GM12892 (cell line): ENCODE measurements around the gene LTBP4.

Source experiments
- DNase-seq: peaks from one replicate; pipeline ENCODE4 v3.0.0; 2011; ENCODE audit not compliant: insufficient read length
- FAIRE-seq: peaks from 2 replicates; lab custom pipeline; 2011; peaks lifted over from hg19 to GRCh38; lab: Jason Lieb, UNC
- POLR2A ChIP-seq: IDR thresholded peaks from 2 replicates; pipeline ENCODE4 v1.6.1; 2011; ENCODE audit warnings: low read depth, low read length, control low read depth
- POLR2AphosphoS5 ChIP-seq: IDR thresholded peaks from 2 replicates; pipeline ENCODE4 v1.6.1; 2011; ENCODE audit warnings: low read depth, low read length, control low read depth
- TAF1 ChIP-seq: IDR thresholded peaks from 2 replicates; pipeline ENCODE4 v1.6.1; 2011; ENCODE audit warnings: low read depth, mild to moderate bottlenecking, control low read depth, low read length, borderline replicate concordance

The LTBP4 gene

GRCh38 chr19:40565910-40566495, 35.2 kb upstream of the LTBP4 start:
- FAIRE-seq (no peak), DNase-seq (no peak)
- TF ChIP-seq POLR2AphosphoS5 (no peak), TAF1 (no peak), POLR2A (no peak)

GRCh38 chr19:40567040-40567749, 34.0 kb upstream of the LTBP4 start:
- no peak for FAIRE-seq

DNA sequence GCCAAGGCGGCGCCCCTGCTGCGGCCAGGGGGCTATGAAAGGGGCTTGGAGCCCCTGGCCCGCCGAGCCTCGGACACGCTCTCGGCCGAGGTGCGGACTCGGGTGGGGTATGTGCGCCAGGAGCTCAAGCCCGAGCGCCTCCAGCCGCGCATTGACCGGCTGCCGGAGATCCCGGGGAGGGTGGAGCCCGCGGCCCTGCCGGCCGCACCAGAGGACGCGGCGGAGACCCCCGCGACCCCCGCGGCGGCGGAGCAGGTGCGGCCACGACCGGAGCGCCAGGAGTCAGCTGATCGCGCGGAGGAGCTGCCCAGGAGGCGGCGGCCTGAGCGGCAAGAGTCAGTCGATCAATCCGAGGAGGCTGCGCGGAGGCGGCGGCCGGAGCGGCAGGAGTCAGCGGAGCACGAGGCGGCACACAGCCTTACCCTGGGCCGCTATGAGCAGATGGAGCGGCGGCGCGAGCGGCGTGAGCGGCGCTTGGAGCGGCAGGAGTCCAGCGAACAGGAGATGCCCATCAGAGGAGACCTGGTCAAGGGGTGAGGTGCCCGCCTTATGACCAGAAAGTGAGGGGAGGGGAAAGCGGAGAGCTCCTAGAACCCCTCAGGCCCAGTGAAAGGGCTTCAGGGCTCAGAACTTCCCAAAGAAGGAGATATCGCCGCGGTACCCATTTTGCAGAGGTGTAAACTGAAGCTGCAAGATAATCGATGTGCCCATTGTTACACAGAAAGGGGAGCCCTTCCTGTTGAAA, 33.2 kb upstream of the LTBP4 start:
- FAIRE-seq (no peak), DNase-seq (no peak)
- TF ChIP-seq TAF1 = no peak
- TF ChIP-seq POLR2A = no peak
- TF ChIP-seq POLR2AphosphoS5 = no peak

More at GRCh38 chr19:40567040-40567749, 34.0 kb upstream of the LTBP4 start:
- TF ChIP-seq POLR2AphosphoS5 (no peak), TAF1 (no peak), POLR2A (no peak)
- DNase-seq = no peak

GRCh38 chr19:40570313-40571004, 30.7 kb upstream of the LTBP4 start:
- TF ChIP-seq TAF1 = no peak
- TF ChIP-seq POLR2AphosphoS5 = no peak
- no peak for TF ChIP-seq POLR2A
- peak; percentile 100 for FAIRE-seq
- DNase-seq = peak; percentile 98

DNA sequence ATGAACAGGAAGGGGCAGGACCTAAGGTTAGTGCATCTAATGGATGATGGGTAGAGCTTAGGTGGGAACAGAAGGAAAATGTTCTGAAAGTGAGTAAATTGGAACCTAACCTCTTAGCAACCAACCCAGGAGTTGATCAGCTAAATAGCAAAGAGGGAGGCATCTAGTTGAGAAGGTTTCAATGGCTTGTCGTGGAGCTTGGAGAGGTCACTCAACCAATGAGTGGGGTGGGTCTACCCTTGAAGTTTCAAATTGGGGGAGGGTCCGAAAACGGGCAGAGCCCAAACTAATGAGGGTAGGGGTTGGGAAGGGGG, 30.2 kb upstream of the LTBP4 start:
- FAIRE-seq (no peak), DNase-seq (no peak)
- no peak for TF ChIP-seq TAF1
- TF ChIP-seq POLR2AphosphoS5 = no peak

DNA sequence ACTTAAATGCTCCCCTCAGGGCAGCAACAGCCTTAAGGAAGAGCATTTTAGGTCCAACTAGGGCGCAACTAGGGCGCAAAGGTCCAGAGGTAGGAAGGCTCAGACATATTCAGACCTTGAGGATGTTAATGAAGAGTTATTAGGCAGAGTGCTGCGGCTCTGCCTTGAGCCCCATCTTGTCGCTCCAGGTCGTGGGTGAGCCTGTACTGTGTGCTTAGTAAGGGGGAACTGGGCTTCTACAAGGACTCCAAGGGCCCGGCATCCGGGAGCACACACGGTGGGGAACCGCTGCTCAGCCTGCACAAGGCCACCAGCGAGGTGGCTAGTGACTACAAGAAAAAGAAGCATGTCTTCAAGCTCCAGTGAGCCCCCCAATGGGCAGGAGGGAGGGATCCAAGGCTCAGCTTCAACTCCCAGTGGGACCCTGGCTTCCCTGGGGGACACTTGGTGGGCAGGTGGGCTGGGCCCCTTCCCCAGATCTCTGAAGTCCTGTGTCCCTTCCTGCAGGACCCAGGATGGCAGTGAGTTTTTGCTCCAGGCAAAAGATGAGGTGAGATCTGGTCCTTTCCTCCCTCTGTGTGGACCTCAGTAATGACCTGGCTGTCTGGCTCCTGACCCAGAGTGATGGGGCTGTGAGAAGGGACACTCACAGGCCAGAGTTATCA, 29.2 kb upstream of the LTBP4 start:
- TF ChIP-seq TAF1 (no peak), POLR2AphosphoS5 (no peak), POLR2A (no peak)
- no peak for FAIRE-seq
- DNase-seq = no peak

- FAIRE-seq = no peak
- DNase-seq = no peak
- TF ChIP-seq POLR2AphosphoS5 (no peak), TAF1 (no peak), POLR2A (no peak)
These were observed 25.8 kb upstream of the LTBP4 start for GRCh38 chr19:40575326-40575725.

- FAIRE-seq (no peak), DNase-seq (no peak)
- no peak for TF ChIP-seq POLR2AphosphoS5
- no peak for TF ChIP-seq TAF1
- no peak for TF ChIP-seq POLR2A
These were observed 25.0 kb upstream of the LTBP4 start for GRCh38 chr19:40576151-40576584.

DNA sequence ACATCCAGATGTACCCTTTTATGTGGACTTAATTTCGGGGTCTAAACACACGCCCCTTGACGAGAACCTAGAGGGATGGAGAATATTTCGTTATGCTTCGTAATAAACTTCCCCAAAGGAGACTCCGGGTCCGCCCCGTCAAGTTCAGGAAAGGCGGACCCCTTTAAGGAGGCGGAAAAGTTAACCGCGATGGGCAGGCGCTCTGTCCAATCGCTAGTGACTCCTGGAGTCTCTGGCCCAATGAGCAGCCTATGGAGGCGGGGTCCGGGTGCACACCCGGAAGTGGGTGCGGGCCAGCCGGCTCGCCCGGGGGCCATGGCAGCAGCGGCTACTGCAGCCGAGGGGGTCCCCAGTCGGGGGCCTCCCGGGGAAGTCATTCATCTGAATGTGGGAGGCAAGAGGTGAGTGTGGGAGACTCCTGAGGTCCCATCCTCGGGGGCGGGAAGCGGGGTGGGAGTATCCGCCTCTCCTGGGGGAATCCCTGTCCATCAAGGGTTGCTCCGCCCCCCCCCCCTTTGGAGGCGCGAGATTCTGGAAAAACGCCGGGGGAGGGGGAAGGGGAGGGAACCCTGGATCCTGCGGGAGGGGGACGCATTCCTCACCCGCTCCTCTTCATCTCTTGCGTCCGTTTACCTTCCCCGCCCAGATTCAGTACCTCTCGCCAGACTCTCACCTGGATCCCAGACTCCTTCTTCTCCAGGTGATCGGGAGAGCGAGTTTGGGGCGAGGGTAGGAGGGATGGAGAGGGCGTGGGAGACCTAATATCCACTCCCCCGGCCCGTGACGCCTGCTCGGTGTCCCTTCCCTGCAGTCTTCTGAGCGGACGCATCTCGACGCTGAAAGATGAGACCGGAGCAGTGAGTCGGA, 24.4 kb upstream of the LTBP4 start, which contains the start of gene SHKBP1:
SHKBP1 (plus strand) TSS at position 289 of the 867 bp plus-strand sequence; CDS start at position 316, 27 bp downstream.
- DNase-seq = peak; percentile 100
- FAIRE-seq = peak; percentile 93
- TF ChIP-seq POLR2AphosphoS5 (0 out of 2 replicates have a peak, but pooled peaks have one; percentile 48), TAF1 (peak; percentile 57; the same call in 1 of the 2 replicates), POLR2A (peak; percentile 70; the same call in 1 of the 2 replicates)
